Tibial nerve (tissue), 4 donors: ENCODE measurements around the gene EFHC2. TPM values are rescaled to one million over a fixed set of nuclear protein-coding genes. Genes with fewer than 3 reads are reported as not detected.

Experiments
- DNase-seq, 2 donors: peaks; one replicate each; pipeline ENCODE4 v3.0.0-alpha.2; 2019; ENCODE audit warnings: low spot score in 2 of 2
- H3K27ac ChIP-seq, 4 donors: fragments of 200-600 bp; sonication (generic) in 3 of 4; one replicate each; pipeline ENCODE4 v1.5.1; 2017 to 2019; ENCODE audit warnings: mild to moderate bottlenecking in 1 of 4
- H3K27me3 ChIP-seq, 2 donors: fragments of 200-600 bp; sonication (generic) in 1 of 2; one replicate each; pipeline versions ENCODE4 v1.5.1 to v1.6.0; 2017 to 2019
- H3K36me3 ChIP-seq, 3 donors: fragments of 200-600 bp; sonication (generic); one replicate each; pipeline ENCODE4 v1.5.1; 2018 to 2019
- H3K4me1 ChIP-seq, 4 donors: fragments of 200-600 bp; sonication (generic) in 3 of 4; one replicate each; pipeline ENCODE4 v1.5.1; 2017 to 2019
- H3K4me3 ChIP-seq, 4 donors: fragments of 200-600 bp; sonication (generic) in 3 of 4; one replicate each; pipeline ENCODE4 v1.5.1; 2017 to 2019; ENCODE audit warnings: mild to moderate bottlenecking in 1 of 4, moderate library complexity in 1 of 4
- H3K9me3 ChIP-seq, 4 donors: fragments of 200-600 bp; sonication (generic) in 3 of 4; one replicate each; pipeline ENCODE4 v1.5.1; 2017 to 2019
- CTCF ChIP-seq, 5 experiments: fragments of 200-600 bp in 3 of 5; fragments of 450-650 bp in 2 of 5; sonication (generic) in 3 of 5; IDR thresholded peaks; one replicate each; pipeline ENCODE4 v1.5.1; 2016 to 2019; ENCODE audit warnings: antibody characterized with exemption in 5 of 5, mild to moderate bottlenecking in 3 of 5, moderate library complexity in 2 of 5
- EP300 ChIP-seq, 2 donors: sonication (generic); formaldehyde crosslinking; IDR thresholded peaks; one replicate each; pipeline ENCODE4 v1.6.1; 2017; ENCODE audit warnings: antibody characterized with exemption in 2 of 2, mild to moderate bottlenecking in 1 of 2
- POLR2A ChIP-seq, 2 donors: fragments of 450-650 bp; IDR thresholded peaks; one replicate each; pipeline ENCODE4 v1.6.1; 2017; ENCODE audit warnings: antibody characterized with exemption in 2 of 2, mild to moderate bottlenecking in 2 of 2, moderate library complexity in 2 of 2
- WGBS, 2 donors: methylation state at CpG; one replicate each; pipeline ENCODE4 v1.1.5; 2018; 5-methylcytosine and 5-hydroxymethylcytosine counted together
- total RNA-seq, 4 donors: library from RNA; depleted of rRNA; stranded (reverse); fragments of >200 nt; gene quantifications; one replicate each; pipeline ENCODE4 v1.1.0, GENCODE V29; 2016

The EFHC2 gene
- total RNA-seq, 4 donors from 2014 or later = 2.5 to 5.2 (median 4.0) TPM

DNA sequence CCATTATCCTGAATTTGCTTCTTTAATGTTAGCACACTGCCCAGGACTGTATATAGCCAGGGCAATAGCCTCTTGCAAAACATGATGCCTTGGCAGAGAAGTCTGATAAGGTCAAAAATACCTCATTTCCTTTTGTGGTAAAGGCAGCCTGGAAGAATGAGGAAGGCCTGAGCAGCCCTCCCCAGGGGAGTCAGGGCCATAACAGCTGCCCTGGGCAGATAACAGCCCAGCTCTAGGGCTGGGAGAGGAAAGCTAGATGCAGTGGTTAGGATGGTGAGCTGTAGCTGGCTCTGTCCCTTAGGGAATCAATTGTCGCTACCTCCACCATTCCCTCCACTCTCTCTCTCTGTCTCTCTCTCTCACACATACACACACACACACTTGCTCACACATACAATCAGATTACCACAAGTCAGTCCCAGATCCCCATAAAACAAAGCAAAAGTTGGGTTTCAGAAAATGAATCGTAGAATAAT is 29.2 kb downstream of the EFHC2 start:
- DNase-seq = no peak
- no peaks in the 10 kb centered on the region for H3K27me3 ChIP-seq
- no peaks in the 10 kb centered on the region for H3K36me3 ChIP-seq
- WGBS, 2 donors = 71 to 75% methylated on average over 2 of the region's 2 CpGs
- H3K4me1 ChIP-seq = no peaks in the 10 kb centered on the region
- H3K4me3 ChIP-seq = no peak overlapping the region
- H3K27ac ChIP-seq = no peak overlapping the region
- no peaks in the 10 kb centered on the region for H3K9me3 ChIP-seq
- TF ChIP-seq CTCF (IDR thresholded peaks at IDR 0.05) (no peak), POLR2A (IDR thresholded peaks at IDR 0.05) (no peak), EP300 (IDR thresholded peaks at IDR 0.05) (no peak)

- no peak for TF ChIP-seq EP300 (IDR thresholded peaks at IDR 0.05)
- no peak for TF ChIP-seq POLR2A (IDR thresholded peaks at IDR 0.05)
- TF ChIP-seq CTCF (IDR thresholded peaks at IDR 0.05) = no peak
- H3K4me3 ChIP-seq = no peak overlapping the region
- H3K4me1 ChIP-seq = no peaks in the 10 kb centered on the region
- no peak for DNase-seq
- no peaks in the 10 kb centered on the region for H3K36me3 ChIP-seq
- no peaks in the 10 kb centered on the region for H3K27me3 ChIP-seq
- H3K9me3 ChIP-seq = no peaks in the 10 kb centered on the region
- H3K27ac ChIP-seq = no peak overlapping the region
Observed at GRCh38 chrX:44312421-44312820, 31.1 kb downstream of the EFHC2 start.

GRCh38 chrX:44310227-44310626 is 33.2 kb downstream of the EFHC2 start:
- DNase-seq = no peak
- no peaks in the 10 kb centered on the region for H3K27me3 ChIP-seq
- TF ChIP-seq CTCF (IDR thresholded peaks at IDR 0.05) (no peak), EP300 (IDR thresholded peaks at IDR 0.05) (no peak), POLR2A (IDR thresholded peaks at IDR 0.05) (no peak)
- no peaks in the 10 kb centered on the region for H3K9me3 ChIP-seq
- H3K27ac ChIP-seq = no peak overlapping the region
- 76 to 97% methylated on average over 17 to 27 of the region's 27 CpGs for WGBS, 2 donors
- no peaks in the 10 kb centered on the region for H3K36me3 ChIP-seq
- H3K4me1 ChIP-seq = no peaks in the 10 kb centered on the region
- no peak overlapping the region for H3K4me3 ChIP-seq

- TF ChIP-seq POLR2A (IDR thresholded peaks at IDR 0.05) (no peak), EP300 (IDR thresholded peaks at IDR 0.05) (no peak), CTCF (IDR thresholded peaks at IDR 0.05) (no peak)
- Histone ChIP-seq H3K4me3 (no peak overlapping the region), H3K4me1 (no peaks in the 10 kb centered on the region), H3K27ac (no peak overlapping the region), H3K27me3 (no peaks in the 10 kb centered on the region), H3K36me3 (no peaks in the 10 kb centered on the region), H3K9me3 (no peaks in the 10 kb centered on the region)
- no peak for DNase-seq
- 68 to 75% methylated on average over 2 of the region's 2 CpGs for WGBS, 2 donors
Observed at GRCh38 chrX:44308869-44309268, 34.6 kb downstream of the EFHC2 start.

DNA sequence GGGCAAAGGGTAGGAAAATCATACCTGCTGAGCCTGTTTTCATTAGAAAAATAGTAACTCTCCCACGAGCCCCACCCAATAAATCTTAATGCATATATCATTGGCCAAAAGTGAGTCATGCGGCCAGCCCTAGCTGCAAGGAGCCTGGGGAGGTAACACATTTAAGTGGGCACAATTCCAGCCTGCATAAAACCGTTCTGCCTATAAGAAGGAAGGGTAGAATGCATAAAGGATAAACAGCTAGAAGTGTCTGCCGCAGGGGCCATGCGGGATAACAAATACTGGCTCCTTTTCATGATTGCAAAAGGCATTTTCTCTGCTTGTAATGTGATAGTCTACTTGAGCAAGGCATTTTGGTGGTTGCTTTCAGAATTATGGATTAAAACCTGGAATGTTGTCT is 37.1 kb downstream of the EFHC2 start:
- no peak for TF ChIP-seq EP300 (IDR thresholded peaks at IDR 0.05)
- TF ChIP-seq CTCF (IDR thresholded peaks at IDR 0.05) = no peak
- TF ChIP-seq POLR2A (IDR thresholded peaks at IDR 0.05) = no peak
- Histone ChIP-seq H3K4me3 (no peak overlapping the region), H3K36me3 (no peaks in the 10 kb centered on the region), H3K9me3 (no peaks in the 10 kb centered on the region), H3K27me3 (no peaks in the 10 kb centered on the region), H3K4me1 (no peaks in the 10 kb centered on the region), H3K27ac (no peak overlapping the region)
- DNase-seq = no peak
- 68 to 69% methylated on average over 5 of the region's 5 CpGs for WGBS, 2 donors
